ENCODE data around the gene RXRA. TPM values are rescaled to one million over a fixed set of nuclear protein-coding genes. Genes with fewer than 3 reads are reported as not detected.

The RXRA gene
- polyA plus RNA-seq, 1 of the 3 experiments (the other 2 are of a cell fraction): 7.6 TPM

DNA sequence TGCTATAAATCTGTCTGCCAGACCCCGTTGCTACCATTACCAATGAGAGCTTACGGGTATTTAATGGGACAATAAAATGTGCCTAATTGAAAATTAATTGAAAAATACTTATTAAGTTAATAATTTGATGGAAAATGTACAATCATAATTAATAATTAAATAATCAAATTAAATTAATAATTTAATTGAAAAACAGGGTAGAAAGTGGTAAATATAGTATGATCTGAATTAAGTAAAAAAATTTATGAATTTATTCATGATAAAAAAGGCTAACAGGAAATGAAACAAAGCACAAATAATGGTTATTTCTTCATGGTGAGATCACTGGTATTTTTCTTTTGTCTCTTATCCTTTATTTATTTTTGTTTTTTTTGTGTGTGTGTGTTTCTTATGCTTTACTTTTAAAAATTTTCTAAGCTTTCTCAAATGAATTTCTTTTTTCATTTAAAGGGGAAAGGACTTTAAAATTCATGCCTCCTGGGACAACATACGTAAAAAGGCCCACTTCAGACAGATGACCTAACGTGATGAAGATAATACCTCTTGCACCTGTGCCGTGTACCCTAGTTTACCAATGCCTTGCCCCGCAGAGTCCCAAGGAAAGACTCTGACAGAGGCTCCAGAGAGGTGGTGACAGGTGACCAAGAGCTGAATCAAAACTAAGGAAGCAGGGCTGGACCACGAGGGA is 24.0 kb upstream of the RXRA start (continued):
- TF ChIP-seq, protein P1, sequence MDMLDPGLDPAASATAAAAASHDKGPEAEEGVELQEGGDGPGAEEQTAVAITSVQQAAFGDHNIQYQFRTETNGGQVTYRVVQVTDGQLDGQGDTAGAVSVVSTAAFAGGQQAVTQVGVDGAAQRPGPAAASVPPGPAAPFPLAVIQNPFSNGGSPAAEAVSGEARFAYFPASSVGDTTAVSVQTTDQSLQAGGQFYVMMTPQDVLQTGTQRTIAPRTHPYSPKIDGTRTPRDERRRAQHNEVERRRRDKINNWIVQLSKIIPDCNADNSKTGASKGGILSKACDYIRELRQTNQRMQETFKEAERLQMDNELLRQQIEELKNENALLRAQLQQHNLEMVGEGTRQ (IDR thresholded peaks at IDR 0.05; ENCODE audit: borderline replicate concordance, low read depth, low read length): no peak
- TF ChIP-seq SMC3 (IDR thresholded peaks at IDR 0.05; ENCODE audit: low read depth, low read length) (no peak), RFX5 (IDR thresholded peaks at IDR 0.05; ENCODE audit: low read length) (no peak), MXI1 (IDR thresholded peaks at IDR 0.05; ENCODE audit: low read depth, low read length) (no peak), NRF1 (IDR thresholded peaks at IDR 0.05; ENCODE audit: low read depth, low read length) (no peak), GATA2 (CRISPR knock-in tag; IDR thresholded peaks at IDR 0.05) (no peak)

DNA sequence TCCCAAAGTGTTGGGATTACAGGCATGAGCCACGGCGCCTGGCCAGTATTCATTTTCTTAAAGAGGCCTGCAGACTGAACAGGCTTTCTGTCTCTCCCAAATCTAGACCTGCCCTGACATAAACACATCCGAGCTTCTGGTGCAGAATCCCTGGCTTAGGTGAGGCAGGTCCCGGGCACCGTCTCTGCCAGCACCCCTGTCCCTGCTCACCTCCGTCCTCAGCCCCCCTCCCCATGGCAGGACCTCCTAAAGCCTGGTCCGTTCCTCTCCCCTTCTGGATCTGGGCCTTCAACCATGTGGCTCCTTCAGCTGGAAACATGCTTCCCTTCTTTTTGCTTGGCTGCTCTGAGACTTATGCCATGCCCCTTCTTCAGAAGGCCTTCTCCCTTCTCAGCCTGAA is 22.7 kb upstream of the RXRA start:
- ChIA-PET CTCF (interaction anchor here (1.4 to 2.3 kb wide), 2 partner anchors 10 to 22 kb away, joined by 3 to 7 read pairs; no protein-coding TSS in a partner anchor), POLR2A (interaction anchor here (1.3 kb wide), 1 partner anchor 9 kb away, joined by 4 read pairs; no protein-coding TSS in a partner anchor)
- DNase-seq: no peak
- Histone ChIP-seq H3K4me2 (no peak overlapping the region), H4K20me1 (ENCODE audit: insufficient read depth) (no peaks in the 10 kb centered on the region), H3K9ac (no peak overlapping the region), H3K27me3 (ENCODE audit: insufficient read depth) (peaks cover 6% of the 10 kb centered on the region; the same call in 1 of the 2 replicates), H3K36me3 (replicated peaks in 1 of 2; ENCODE audit: control insufficient read depth in 1 of 2, insufficient read depth in 2 of 2, low read length in 1 of 2) (no peaks in the 10 kb centered on the region), H3K27ac (ENCODE audit: low read depth in 2 of 2, low read length in 1 of 2) (no peak overlapping the region), H3K4me3 (ENCODE audit: low read depth in 2 of 2, low read length in 1 of 2) (no peak overlapping the region), H3K9me2 (no peaks in the 10 kb centered on the region), H3F3A (replicated peaks; ENCODE audit: insufficient read depth) (no peaks in the 10 kb centered on the region), H3K9me3 (no peaks in the 10 kb centered on the region), H3K4me1 (ENCODE audit: control insufficient read depth in 1 of 2, insufficient read depth in 2 of 2, low read depth in 1 of 2, low read length in 1 of 2) (no peaks in the 10 kb centered on the region; a peak in 1 of 4 replicates), H2AFZ (ENCODE audit: low read depth) (no peak overlapping the region), H3K79me2 (ENCODE audit: insufficient read depth) (no peaks in the 10 kb centered on the region)
- TF ChIP-seq RFX5 (IDR thresholded peaks at IDR 0.05; ENCODE audit: low read length) (no peak), GABPA (IDR thresholded peaks at IDR 0.05; ENCODE audit: low read depth) (no peak), EP300 (IDR thresholded peaks at IDR 0.05; ENCODE audit: borderline replicate concordance in 1 of 2, low read depth in 1 of 2, low read length in 1 of 2) (no peak), CHD2 (IDR thresholded peaks at IDR 0.05; ENCODE audit: low read length, partially characterized antibody) (no peak), MXI1 (IDR thresholded peaks at IDR 0.05; ENCODE audit: low read depth, low read length) (no peak)
- TF ChIP-seq, protein P2, sequence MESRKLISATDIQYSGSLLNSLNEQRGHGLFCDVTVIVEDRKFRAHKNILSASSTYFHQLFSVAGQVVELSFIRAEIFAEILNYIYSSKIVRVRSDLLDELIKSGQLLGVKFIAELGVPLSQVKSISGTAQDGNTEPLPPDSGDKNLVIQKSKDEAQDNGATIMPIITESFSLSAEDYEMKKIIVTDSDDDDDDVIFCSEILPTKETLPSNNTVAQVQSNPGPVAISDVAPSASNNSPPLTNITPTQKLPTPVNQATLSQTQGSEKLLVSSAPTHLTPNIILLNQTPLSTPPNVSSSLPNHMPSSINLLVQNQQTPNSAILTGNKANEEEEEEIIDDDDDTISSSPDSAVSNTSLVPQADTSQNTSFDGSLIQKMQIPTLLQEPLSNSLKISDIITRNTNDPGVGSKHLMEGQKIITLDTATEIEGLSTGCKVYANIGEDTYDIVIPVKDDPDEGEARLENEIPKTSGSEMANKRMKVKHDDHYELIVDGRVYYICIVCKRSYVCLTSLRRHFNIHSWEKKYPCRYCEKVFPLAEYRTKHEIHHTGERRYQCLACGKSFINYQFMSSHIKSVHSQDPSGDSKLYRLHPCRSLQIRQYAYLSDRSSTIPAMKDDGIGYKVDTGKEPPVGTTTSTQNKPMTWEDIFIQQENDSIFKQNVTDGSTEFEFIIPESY (IDR thresholded peaks at IDR 0.05; ENCODE audit: borderline replicate concordance, low read depth): no peak
- TF ChIP-seq, protein P3, sequence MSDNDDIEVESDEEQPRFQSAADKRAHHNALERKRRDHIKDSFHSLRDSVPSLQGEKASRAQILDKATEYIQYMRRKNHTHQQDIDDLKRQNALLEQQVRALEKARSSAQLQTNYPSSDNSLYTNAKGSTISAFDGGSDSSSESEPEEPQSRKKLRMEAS (IDR thresholded peaks at IDR 0.05; ENCODE audit: low read depth): no peak
- 73% methylated on average over 5 of the region's 7 CpGs for WGBS (ENCODE audit: low lambda C conversion rate)
